ENCODE data around the gene LMBR1. TPM values are rescaled to one million over a fixed set of nuclear protein-coding genes. Genes with fewer than 3 reads are reported as not detected.
"Not testable (repeated sequence)": the region's sequence is repeated elsewhere in the genome, so short reads cannot be mapped to it uniquely, and the experiment has no call there.

Gene LMBR1
- total RNA-seq, 2 experiments from 2014 or later, result 47.8 to 52.8 TPM

DNA sequence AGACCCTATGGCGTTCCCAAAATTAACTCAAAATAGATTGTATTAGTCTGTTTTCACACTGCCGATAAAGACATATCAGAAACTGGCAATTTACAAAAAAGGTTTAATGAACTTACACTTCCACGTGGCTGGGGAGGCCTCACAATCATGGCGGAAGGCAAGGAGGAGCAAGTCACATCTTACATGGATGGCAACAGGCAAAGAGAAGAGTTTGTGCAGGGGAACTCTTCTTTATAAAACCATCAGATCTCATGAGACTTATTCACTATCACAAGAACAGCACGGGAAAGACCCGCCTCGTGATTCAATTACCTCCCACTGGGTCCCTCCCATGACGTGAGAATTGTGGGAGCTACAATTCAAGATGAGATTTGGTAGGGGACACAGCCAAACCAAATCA lies 32.9 kb downstream of the LMBR1 start:
- POLR2A ChIA-PET, CTCF ChIA-PET: not testable (repeated sequence)

DNA sequence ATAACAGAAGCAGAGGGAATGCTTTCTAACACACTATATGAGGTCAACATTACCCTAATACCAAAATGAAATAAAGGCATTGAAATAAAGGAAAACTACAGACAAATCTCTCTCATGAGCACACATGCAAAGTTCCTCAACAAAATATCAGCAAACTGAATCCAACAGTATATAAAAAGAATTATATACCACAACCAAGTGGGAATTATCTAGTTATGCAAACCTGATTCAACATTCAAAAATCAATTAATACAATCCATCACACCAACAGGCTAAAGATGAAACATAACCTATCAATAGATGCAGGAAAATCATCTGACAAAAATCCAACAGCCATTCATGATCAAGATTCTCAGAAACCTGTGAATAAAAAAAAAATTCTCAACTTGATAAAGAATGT lies 34.5 kb downstream of the LMBR1 start:
- CTCF ChIA-PET, result no interaction called here
- POLR2A ChIA-PET, result no interaction called here

DNA sequence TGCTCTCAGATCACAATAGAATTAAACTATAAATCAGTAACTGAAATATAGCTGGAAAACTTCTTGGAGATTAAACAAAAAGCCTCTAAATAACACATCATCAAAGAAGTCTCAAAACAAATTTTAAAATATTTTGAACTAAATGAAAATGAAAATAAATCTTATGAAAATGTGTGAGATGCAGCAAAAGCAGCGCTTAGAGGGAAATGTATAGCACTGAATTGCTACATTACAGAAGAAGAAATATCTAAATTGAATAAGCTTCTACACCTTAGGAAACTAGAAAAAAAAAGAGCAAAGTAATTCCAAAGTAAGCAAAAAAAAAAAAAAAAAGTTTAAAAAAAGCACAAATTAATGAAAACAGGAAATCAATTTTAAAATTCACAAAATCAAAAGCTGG lies 35.2 kb downstream of the LMBR1 start:
- ChIA-PET CTCF (interaction anchor here (0.7 kb wide), 1 partner anchor 1667 kb away, joined by 3 read pairs; no protein-coding TSS in a partner anchor), POLR2A (no interaction called here)

GRCh38 chr7:156854654-156855053 lies 38.3 kb downstream of the LMBR1 start:
- ChIA-PET POLR2A (no interaction called here), CTCF (no interaction called here)

DNA sequence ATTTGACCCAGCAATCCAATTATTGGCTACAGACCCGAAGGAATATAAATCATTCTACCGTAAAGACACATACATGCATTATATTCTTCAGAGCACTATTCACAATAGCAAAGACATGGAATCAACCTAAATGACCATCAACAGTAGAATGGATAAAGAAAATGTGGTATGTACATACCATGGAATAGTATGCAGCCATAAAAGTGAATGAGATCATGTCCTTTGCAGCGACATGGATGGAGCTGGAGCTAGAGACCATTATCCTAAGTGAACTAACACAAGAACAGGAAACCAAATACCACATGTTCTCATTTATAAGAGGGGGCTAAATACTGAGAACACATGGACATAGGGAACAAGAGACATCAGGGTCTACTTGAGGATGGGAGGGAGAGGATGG lies 44.0 kb downstream of the LMBR1 start:
- ChIA-PET POLR2A (no interaction called here), CTCF (no interaction called here)

GRCh38 chr7:156845379-156846101 lies 47.4 kb downstream of the LMBR1 start:
- ChIA-PET POLR2A (no interaction called here), CTCF (no interaction called here)

- POLR2A ChIA-PET, CTCF ChIA-PET: not testable (repeated sequence)
These were observed 49.4 kb downstream of the LMBR1 start for GRCh38 chr7:156843582-156843981.

- POLR2A ChIA-PET, result no interaction called here
These were observed 49.8 kb downstream of the LMBR1 start for GRCh38 chr7:156843157-156843556.

DNA sequence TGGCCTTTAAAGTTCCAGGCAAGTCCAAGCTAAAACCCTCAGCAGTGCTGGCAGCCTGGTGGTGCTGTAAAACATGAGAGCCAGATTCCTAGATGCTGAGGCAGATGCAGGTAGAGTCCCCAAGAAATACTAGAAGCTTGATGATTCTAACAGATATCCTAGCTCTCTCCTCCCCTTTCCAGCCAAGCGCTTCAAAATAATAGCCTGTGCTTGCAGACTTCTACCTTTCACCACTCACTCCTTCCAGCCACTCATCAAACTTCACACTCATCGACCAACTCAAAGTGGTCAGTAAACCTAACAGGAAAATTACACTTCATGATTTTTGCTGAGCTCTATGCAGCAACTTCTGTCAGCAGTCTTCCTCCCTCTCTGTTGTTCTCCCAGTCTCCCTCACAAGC lies 50.2 kb downstream of the LMBR1 start:
- POLR2A ChIA-PET, result no interaction called here

More at GRCh38 chr7:156843157-156843556, 49.8 kb downstream of the LMBR1 start:
- CTCF ChIA-PET, result no interaction called here

DNA sequence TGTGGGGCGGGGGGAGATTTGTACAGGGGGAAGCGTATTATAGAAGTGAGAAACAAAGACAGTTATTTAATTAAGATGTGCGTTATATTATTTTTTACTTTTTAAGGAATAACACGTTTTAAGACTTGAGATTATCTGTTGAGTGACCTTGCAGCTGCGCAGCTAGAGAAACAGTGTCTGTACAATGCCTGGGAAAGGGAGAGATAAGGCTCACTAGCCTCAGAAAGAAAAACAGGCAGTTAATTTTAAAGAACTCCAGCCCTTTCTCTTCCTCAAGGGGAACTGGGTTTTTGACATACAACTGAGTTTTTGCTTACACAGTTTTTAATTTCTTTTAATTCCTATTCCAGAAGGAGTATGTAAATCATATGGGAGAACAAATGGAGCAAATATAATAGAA lies 50.7 kb downstream of the LMBR1 start:
- ChIA-PET POLR2A (no interaction called here), CTCF (no interaction called here)

More for the DNA sequence above, 50.2 kb downstream of the LMBR1 start:
- CTCF ChIA-PET, result no interaction called here

- ChIA-PET CTCF (no interaction called here), POLR2A (no interaction called here)
These were observed 51.5 kb downstream of the LMBR1 start for GRCh38 chr7:156841497-156841896.

GRCh38 chr7:156840134-156840533 lies 52.8 kb downstream of the LMBR1 start:
- ChIA-PET POLR2A (no interaction called here), CTCF (no interaction called here)

GRCh38 chr7:156836443-156836842 lies 56.5 kb downstream of the LMBR1 start:
- CTCF ChIA-PET, result no interaction called here
- POLR2A ChIA-PET, result no interaction called here

DNA sequence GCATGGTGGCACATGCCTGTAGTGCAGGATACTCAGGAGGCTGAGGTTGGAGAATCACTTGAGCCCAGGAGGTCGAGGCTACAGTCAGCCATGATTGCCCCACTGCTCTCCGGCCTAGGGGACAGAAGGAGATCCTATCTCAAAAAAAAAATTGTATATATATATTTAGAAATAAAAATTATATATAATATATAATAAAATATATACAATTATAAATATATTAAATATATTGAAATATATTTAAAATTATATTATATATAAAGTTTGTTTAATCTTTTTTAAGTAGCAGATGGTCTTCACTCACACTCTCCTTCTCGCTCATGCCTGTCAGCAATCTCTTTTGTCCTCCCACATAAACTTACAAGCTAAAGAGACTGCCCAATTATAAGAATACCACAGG lies 58.5 kb downstream of the LMBR1 start:
- POLR2A ChIA-PET, result no interaction called here

DNA sequence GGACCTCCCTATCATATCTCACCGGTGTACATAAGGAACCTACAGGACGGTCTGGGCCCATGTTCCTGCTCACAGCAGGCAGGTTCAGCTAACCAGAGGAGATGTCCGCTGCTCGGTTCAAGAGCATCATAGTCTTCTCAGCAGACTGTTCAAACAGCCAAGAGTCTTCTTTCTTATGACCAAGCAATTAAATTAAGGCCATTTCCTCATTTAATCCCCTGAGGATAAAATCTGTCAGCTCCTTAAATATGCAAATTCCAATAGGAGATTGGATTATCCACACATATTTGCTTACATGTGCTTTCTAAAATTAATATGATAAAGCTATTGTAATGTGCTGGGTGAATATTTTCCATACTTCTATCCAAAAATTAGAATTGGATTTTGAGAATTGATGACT lies 59.7 kb downstream of the LMBR1 start:
- CTCF ChIA-PET, result no interaction called here
- POLR2A ChIA-PET, result no interaction called here

More for the DNA sequence above, 58.5 kb downstream of the LMBR1 start:
- CTCF ChIA-PET, result no interaction called here

DNA sequence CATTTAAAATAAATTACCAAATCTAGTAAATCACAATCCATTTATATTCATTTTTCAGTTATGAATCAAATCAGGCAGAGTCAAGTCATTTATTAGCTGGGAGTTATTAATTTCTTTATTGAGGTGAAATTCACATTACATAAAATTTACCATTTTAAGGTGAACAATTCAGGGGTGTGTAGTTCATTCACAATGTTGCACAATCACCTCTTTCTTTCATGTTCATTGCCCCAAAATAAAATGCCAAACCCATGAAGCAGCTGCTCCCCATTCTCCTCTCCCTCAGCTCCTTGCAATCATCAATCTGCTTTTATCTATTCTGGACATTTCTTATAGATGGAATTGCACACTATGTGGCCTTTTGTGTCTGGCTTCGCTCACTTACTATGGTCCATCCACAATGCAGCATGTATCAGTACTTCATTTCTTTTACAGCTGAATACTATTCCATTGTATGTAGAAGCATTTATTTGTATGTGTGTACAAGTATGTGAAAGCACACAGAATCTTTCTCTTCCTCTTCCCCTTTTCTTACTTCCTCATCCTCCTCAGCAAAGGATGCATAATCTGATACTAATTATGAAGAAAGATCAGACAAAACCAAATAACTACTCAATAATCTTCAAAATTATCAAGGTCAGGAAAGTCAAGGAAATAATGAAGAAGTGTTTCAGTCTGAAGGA lies 60.6 kb downstream of the LMBR1 start:
- POLR2A ChIA-PET, result no interaction called here
- CTCF ChIA-PET, result no interaction called here

- ChIA-PET CTCF (no interaction called here), POLR2A (no interaction called here)
These were observed 63.2 kb downstream of the LMBR1 start for GRCh38 chr7:156829669-156830336.

GRCh38 chr7:156827587-156828203 lies 65.3 kb downstream of the LMBR1 start:
- CTCF ChIA-PET, result no interaction called here

GRCh38 chr7:156823435-156823834 lies 69.5 kb downstream of the LMBR1 start:
- CTCF ChIA-PET, result no interaction called here
- POLR2A ChIA-PET, result no interaction called here

More at GRCh38 chr7:156827587-156828203, 65.3 kb downstream of the LMBR1 start:
- POLR2A ChIA-PET, result no interaction called here

DNA sequence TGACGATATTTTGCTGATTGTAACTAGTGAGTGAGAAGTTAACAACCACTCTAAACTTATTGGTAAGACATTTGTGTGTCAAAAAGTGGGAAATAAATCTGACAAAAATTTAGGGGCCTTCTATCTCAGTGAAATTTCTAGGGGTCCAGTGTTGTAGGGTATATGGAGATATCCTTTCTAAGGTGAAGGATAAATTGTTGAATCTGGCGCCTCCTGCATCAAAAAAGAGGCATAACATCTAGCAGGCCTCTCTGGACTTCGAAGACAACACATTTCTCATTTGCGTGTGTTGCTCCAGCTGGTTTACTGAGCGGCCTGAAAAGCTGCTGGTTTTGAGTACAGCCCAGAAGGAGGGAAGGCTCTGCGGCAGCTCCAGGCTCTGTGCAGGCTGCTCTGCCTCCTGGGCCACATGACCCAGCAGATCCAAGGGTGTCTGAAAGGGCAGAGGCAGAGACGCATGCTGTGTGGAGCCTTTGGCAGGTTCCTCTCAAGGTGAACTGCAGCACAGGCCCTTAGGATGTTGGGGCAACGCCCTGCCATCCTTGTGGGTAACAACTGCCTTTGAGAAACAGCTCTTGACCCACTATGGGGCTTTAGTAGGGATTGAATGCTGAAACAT lies 72.4 kb downstream of the LMBR1 start:
- CTCF ChIA-PET, result no interaction called here
- POLR2A ChIA-PET, result no interaction called here
